ENCODE data around the gene SYPL2.

Gene SYPL2

GRCh38 chr1:109493227-109493626, 26.9 kb downstream of the SYPL2 start:
- peak; percentile 25 for DNase-seq

DNA sequence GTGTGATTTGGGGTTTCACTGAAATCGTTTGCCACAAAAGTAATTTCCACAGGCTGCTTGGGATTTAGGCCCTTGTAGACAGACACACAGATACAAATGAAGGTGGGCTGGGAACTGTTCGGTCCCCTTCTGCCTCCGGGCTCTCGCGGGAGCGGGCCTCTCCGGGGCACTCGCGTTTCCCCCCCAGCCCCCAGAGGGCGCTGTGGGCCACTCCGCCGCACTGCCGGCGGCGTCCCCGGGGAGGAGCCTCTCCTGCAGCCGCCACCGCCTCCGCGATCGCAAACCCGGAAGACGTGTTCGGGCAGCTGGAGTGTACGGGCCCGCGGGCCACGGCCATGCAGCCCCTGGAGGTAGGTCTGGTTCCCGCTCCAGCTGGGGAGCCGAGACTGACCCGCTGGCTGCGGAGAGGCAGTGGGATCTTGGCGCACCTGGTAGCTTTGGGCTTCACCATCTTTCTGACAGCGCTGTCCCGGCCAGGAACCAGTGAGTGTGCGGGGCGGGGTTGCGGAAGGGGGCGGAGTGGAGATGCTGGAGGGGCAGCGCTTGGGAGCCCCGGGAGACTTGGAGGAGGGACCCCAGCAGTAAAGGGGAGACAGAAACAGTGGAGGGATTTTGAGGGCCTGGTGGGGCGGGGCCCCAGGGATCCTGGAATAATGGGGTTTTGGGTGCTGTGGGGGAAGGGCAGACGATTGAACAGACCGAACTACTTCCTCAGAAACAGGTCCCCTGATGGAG, 27.6 kb downstream of the SYPL2 start, which contains the start of gene CYB561D1:
TSS of gene CYB561D1 (plus strand) at position 290 of the 735 bp plus-strand sequence. CDS start at position 336, 46 bp downstream.
- DNase-seq, result peak; percentile 95

DNA sequence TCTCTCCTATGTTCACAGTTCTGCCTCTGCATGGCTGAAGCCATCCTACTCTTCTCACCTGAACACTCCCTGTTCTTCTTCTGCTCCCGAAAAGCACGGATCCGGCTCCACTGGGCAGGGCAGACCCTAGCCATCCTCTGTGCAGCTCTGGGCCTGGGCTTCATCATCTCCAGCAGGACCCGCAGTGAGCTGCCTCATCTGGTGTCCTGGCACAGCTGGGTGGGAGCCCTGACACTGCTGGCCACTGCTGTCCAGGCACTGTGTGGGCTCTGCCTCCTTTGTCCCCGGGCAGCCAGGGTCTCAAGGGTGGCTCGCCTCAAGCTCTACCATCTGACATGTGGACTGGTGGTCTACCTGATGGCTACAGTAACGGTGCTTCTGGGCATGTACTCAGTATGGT, 29.4 kb downstream of the SYPL2 start:
- no peak for DNase-seq

- peak; percentile 15 for DNase-seq
Observed at GRCh38 chr1:109497449-109498160, 31.3 kb downstream of the SYPL2 start.

GRCh38 chr1:109498161-109498801, 31.9 kb downstream of the SYPL2 start:
- peak; percentile 83 for DNase-seq

- DNase-seq, result no peak
Observed at GRCh38 chr1:109499081-109499480, 32.7 kb downstream of the SYPL2 start.

- peak; percentile 8 for DNase-seq
Observed at GRCh38 chr1:109499661-109500536, 33.6 kb downstream of the SYPL2 start.

GRCh38 chr1:109500941-109501381, 34.6 kb downstream of the SYPL2 start:
- no peak for DNase-seq

DNA sequence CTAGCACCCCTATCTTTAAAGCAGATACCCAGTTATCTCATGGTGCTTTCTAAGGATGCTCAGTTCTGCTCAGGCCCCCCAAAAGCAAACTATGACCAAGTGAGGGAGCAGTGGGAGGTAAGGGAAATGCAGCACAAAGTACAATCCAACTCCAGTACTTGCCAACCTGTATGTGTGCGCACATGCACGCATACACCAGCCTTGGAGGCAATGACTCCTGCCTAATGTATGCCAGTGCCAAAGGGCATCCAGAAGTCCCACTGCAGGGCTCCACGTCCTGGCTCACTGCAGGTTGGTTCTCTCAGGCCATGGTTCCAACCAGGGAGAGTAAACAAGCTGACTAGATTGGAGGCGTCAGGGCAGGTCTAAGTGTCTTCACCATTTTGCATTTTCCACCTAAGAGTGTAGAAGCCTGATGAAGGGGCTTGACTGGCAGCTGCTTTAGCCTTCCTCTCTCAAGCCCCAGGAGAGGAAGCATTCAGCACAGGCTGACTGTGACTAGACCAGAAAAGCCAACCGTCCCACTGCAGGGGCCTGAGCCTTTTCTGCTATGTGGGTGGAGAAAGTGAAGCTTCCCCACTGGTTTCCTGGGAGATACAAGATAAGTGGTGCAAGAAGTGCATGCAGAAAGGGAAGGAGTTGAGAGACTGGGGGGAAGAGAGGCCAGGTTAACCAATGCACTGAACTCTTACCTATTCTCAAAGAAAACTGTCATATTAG, 35.5 kb downstream of the SYPL2 start:
- peak; percentile 12 for DNase-seq

GRCh38 chr1:109502364-109502851, 36.1 kb downstream of the SYPL2 start:
- DNase-seq, result no peak

GRCh38 chr1:109503935-109504334, 37.6 kb downstream of the SYPL2 start:
- no peak for DNase-seq

- DNase-seq, result no peak
Observed at GRCh38 chr1:109504974-109505373, 38.6 kb downstream of the SYPL2 start.

DNA sequence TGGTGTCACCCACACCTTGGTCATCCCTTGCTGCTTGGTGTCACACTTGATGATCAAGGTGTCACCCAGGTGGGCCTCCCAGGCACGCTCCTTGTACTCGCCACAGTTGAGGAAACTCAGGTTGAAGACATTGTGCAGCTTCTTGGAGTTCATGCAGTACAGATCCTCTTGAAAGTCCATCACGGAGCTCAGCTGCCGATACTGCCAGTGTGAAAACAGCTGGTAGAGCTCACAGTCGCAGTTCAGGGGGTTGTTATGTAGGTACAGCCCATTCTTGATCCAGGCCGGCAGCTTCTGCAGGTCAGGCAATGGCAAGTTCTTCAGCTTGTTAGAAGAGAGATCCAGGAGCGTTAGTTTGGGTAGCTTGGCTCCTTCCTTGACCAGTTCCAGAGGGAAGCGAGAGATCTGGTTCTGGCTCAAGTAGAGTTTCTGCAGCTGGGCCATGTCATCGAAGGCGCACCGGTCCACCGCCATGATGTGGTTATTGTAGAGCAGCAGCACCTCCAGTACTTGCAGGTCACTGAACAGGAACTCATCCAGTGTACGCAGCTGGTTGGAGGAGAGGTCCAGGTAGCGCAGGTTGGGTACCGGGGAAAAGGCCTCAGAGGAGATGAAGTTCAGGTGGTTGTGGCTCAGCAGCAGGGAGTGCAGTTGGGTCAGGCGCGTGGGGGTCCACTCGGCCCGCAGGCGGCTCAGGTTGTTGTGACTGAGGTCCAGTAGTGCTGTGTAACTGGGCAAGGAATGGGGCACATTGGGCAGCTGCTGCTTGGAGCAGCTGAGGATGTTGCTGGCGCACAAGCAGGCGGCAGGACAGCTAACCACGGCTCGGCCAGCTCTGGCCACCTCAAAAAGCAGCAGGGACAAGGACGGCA, 41.9 kb downstream of the SYPL2 start:
- peak; percentile 28 for DNase-seq

GRCh38 chr1:109508873-109509175, 42.5 kb downstream of the SYPL2 start:
- peak; percentile 28 for DNase-seq

DNA sequence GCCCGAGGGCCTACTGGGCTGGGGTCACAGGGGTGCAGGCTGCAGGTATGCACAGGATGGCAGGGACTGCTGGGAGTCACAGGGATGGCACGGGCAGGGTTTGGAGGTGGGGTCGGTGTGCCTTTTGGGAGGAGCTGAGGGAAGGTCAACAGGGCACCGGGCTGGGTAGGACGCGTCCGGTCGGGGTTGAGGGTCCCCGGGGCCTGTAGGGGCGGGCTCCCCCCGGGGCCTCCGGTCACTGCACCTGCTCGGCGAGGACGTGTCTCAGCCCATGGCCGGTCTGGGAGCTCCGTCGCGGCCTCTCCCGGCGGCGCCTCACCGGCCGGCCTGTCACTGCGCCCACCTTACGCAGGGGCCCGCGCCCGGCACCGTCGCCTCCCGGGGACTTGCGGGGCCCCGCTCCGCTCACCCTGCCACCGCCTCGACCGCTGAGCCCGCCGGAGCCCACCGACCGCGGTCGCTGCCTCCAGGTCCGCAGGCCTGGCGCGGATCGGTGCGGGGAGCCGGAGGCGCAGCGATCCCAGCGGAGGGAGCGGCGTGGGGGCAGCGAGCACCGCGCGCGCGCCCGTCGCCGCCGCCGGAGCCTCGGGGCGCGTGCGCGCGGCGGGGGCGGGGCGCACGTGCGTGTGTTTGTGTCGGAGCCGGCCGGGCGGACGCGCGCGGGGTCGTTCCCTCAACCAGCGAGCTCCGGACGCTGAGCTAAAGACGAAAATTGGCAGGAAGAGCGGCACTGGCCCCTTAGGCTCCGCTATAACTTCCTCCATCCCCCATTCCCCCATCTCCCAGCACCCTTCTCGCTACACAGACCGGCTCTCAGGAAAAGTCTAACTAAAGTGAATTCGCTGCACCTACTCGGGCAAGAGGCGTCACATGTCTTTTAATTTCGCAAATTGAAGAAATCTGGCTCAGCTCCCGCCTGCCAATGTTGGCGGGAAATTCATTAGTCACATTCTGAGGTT, 43.1 kb downstream of the SYPL2 start, which contains the start of gene AMIGO1:
TSS of gene AMIGO1 (minus strand) at position 552 of the 959 bp plus-strand sequence. CDS start 815 bp downstream, outside the sequence.
- peak; percentile 68 for DNase-seq

DNA sequence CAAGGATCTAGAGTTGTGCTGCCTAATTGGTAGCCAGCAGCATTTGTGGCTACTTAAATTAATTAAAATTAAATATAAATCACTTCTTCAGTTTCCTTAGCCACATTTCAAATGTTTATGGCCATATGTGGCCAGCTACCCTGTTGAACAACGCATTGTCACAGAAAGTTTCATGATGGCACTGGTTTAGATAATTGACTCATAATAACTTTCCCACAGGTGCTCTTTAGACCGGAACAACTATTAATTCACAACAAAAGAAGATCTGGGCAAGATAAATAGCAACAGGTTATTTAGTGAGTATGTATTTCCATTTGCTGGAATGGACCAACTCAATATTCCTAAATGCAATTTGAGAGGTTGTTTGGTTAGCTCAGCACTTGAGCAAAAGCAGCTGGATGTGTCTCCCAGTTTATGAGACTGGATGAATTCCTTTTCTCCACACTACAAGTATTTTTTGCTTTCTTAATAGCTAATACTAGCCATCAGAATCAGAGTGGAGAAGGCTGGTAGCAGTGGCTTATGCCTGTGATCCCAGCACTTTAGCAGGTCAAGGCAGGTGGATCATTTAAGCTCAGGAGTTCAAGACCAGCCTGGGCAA, 46.9 kb downstream of the SYPL2 start:
- DNase-seq, result no peak

DNA sequence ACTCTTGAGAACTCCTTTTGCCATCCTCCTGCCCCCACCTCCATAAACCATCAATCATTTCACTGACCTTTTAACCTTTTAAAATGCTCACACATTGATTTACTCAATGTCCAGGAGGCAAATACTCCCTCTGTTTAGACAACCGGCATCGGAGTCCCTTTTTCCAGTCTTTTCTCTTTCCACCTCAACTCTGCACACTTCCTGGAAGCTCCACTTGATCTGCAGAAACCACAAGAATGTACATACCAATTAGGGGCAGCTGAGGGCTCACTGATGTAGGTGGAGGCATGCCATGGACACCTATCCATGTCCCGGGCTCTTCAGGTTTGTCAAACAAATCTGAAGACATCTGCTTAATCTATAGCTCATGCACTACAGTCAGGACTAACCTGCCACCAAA, 48.5 kb downstream of the SYPL2 start:
- no peak for DNase-seq

- no peak for DNase-seq
Observed at GRCh38 chr1:109516872-109517271, 50.5 kb downstream of the SYPL2 start.

DNA sequence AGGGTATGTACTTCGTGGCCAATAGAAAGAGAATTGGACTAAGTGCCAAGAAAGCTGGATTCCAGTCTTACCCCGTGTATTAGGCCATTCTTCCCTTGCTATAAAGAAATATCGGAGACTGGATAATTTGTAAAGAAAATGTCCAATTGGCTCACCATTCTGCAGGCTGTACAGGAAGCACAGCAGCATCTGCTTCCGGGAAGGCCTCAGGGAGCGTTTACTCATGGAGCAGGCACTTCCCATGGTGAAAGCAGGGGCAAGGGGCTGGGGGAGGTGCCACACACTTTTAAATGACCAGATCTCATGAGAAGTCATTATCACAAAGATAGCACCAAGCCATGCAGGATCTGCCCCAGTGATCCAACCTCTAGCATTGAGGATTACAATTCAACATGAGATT, 51.0 kb downstream of the SYPL2 start:
- DNase-seq, result no peak
